RPMI8226 (cell line): ENCODE results near the gene NFYA.
"Not testable (repeated sequence)": the region's sequence is repeated elsewhere in the genome, so short reads cannot be mapped to it uniquely, and the experiment has no call there.

Source experiments
- DNase-seq: peaks from one replicate; pipeline ENCODE4 v3.0.0-alpha.2; 2015

The NFYA gene

DNA sequence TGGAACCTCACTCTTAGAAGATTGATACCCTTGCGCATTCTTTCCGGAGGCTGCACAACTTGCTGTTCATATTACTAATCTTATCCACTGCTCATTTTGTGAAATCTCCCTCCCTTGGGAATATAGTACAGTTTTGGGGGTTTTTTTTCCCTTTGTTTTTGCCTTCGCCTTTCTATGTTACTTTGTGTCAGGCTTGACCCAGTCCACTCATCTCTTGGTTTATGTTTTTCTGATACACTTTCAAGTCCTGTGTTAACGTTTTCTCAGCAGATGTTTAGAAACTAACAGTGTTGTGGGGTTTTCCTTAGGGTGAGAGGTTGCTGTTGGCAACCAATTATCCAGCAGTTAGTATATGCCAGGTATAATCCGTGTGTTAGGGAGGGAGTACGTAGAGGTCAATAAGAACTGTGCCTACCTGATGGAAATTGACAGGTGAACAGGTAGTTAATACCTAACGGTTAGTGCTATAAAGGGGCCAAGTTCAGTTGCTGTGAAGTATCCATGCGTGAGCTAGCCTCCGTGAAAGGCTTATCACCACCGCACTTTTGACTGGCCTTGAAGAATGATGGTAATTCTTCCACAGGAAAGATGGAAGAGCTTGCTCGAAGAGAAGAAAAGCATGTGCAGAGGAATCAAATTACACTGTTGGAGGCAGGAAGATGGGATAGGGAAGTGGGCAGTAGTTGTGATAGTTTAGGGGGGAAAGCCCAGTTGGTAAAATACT is 1.4 kb downstream of the NFYA start:
- DNase-seq, result peak; percentile 11

- DNase-seq, result no peak
These were observed 2.1 kb downstream of the NFYA start for GRCh38 chr6:41074692-41075436.

GRCh38 chr6:41075651-41076626 is 3.2 kb downstream of the NFYA start:
- DNase-seq, result no peak

- no peak for DNase-seq
These were observed 4.8 kb downstream of the NFYA start for GRCh38 chr6:41077536-41077935.

GRCh38 chr6:41078101-41078500 is 5.3 kb downstream of the NFYA start:
- no peak for DNase-seq

DNA sequence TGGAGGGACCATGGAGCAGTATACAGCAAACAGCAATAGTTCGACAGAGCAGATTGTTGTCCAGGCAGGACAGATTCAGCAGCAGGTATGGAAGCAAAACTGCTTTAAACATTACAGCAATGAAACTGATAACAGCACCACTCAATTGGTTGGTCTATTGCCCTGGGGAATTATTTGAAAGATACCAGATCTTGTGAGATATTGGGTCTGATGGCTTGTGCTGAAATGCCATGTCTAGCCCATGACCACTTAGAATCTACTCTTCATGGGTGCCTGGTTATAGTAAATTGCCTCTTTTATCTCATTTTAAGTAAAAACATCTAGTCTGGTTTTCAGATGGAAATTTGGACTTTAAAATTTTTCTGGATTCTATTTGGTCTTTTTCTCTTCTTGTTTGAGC is 6.3 kb downstream of the NFYA start:
- DNase-seq, result no peak

GRCh38 chr6:41080621-41081020 is 7.8 kb downstream of the NFYA start:
- no peak for DNase-seq

GRCh38 chr6:41083072-41083471 is 10.3 kb downstream of the NFYA start:
- no peak for DNase-seq

- no peak for DNase-seq
These were observed 12.4 kb downstream of the NFYA start for GRCh38 chr6:41085182-41085581.

DNA sequence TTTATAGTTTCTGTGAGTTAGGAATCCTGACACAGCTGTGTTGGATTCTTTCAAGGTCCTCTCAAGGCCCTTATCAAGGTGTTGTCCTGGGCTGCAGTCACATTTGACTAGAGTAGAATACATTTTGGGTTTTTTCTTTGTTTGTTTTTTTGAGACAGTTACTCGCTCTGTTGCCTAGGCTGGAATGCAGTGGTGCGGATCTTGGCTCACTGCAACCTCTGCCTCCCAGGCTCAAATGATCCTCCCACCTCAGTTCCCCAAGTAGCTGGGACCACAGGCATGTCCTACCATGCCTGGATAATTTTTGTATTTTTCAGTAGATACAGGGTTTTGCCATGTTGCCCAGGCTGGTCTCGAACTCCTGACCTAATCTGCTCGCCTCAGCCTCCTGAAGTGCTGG is 15.7 kb downstream of the NFYA start:
- no peak for DNase-seq

DNA sequence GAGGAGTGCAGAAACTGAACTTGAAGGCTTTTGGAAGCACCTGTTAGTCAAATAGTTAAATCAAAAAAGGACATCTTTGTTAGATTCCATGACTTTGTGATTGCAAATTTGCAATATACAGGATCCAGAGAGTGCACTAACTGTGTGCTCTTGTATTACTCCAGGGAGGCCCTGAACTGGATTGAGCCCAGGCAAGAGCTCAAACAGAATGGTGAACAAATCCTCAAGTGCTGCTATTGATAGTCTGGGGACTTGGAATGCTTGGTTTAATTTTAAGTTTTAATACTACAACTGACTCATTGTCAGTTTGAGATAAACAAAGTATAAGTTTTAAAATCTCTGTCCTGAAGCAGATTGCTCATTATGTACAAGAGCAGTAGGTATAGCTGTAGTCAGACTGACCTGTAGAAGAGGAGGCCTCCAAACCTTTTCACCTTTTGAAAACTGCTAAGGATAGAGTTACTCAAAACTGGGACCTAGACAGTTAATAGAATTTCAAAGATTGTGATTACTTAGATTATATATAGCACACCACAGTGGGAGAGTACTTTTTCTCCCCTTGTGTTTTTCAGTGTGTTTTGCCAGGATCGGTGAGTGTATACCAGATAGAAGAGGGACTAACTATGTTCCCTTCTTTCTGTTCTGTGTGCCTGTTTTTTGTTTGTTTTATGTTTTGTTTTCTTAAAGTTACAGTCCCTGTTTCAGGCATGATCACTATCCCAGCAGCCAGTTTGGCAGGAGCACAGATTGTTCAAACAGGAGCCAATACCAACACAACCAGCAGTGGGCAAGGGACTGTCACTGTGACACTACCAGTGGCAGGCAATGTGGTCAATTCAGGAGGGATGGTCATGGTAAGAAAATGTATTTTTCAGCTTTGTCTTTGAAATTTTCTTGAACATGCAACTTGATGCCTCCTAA is 18.3 kb downstream of the NFYA start:
- DNase-seq, result no peak

DNA sequence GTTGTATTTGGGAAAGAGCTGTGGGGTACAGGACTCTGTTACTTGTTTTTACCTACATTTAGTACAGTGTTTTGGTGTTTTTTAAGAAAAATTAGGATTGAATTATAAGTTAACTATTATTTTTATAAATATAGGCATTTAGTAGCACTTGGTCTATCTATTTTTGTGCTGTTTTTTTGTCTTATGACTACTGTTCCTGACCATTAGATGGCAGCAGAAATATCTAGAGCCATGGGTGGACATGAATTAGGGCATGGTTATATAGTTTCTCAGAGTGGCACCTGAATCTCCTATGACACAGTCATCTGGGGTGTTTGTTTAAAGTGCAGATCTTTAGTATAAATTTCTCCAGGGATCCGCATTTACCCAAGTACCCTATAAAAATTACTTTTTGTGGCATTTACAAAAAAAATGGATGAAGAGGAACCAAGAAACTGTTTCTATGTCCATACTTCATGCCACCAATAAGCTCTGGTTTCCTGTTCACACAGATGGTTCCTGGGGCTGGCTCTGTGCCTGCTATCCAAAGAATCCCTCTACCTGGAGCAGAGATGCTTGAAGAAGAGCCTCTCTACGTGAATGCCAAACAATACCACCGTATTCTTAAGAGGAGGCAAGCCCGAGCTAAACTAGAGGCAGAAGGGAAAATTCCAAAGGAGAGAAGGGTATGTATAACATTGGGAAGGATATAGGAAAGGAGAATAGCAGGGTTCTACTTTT is 19.8 kb downstream of the NFYA start:
- peak; percentile 17 for DNase-seq

DNA sequence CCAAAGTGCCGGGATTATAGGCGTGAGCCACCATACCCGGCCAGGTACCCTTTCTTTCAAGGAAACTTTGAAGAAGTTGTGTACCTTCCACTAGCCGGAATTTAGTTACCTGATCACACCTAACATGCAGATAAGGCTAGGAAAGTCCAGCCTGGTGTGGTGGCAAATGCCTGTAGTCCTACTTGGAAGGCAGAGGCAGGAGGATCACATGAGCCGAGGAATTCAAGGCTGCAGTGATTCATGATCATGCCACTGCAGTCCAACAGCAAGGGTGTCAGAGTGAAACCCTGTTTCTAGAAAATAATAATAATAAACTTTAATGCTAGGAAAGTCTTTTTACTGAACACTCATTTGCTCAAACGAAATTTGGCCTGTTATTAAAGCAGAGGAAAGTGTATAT is 21.0 kb downstream of the NFYA start:
- no peak for DNase-seq

- DNase-seq, result no peak
These were observed 24.8 kb downstream of the NFYA start for GRCh38 chr6:41097467-41098090.

- DNase-seq, result no peak
These were observed 25.6 kb downstream of the NFYA start for GRCh38 chr6:41098366-41098765.

DNA sequence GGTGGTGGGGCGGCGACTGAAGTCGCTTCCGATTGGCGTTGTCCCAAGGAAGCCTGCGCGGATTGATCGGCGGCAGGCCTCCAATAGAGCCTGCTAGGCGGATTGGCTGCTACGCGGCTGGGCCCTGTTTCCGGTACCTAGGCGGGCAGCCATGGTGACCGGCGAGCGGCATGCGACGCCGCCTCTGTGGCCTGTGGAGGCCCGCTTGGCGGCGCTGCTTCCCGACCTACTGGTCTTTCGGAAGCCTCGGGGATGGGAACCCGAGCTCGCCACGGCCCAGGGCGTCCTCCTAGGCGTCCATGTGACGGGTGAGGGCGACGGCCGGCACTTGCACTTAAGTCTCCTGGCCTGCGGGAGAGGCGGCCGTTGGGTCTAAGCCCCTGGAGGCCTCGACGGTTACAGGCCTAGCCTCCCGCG is 28.1 kb downstream of the NFYA start:
- DNase-seq, result no peak

DNA sequence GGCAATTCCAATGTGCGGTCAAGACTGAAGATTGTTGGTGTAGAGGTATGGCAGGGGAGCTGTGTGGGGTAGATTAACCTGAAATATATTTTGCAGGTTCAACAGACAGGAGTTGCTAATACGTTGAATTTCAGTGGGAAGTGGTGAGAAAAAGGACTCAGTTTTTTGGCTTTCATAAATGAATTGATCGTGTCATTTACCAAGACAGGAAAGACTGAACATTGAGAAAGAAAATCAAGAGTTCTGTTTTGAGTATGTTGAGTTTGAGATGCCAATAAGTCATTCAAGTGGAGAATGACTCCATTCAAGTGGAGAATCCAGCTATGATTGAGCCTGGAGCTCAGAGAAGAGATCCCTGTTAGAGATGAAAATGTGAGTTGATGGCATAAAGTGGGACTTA is 31.1 kb downstream of the NFYA start:
- DNase-seq, result no peak

- no peak for DNase-seq
These were observed 38.2 kb downstream of the NFYA start for GRCh38 chr6:41111017-41111416.

GRCh38 chr6:41115027-41115426 is 42.3 kb downstream of the NFYA start:
- not testable (repeated sequence) for DNase-seq

DNA sequence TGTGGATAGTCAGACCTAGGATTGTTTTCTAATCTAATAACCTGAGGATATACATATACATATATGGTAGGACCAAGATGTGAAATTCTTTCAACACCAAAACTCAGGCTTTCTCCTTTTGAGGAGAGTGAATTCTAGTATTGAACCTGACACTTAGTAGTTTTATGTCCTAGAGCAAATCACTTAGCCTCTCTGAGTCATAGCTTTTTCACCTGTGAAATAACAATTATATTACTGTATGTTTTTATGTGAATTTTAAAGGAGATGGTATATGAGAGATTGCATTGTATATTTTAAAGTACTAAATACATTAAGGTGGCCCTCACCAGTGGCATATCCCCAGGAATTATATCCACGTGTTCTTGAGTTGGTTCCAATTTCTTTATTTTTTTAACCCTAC is 46.7 kb downstream of the NFYA start:
- no peak for DNase-seq

- DNase-seq, result no peak
These were observed 47.3 kb downstream of the NFYA start for GRCh38 chr6:41120058-41120457.
